HCT116 (cell line): ENCODE data around the gene ST3GAL3. TPM values are rescaled to one million over a fixed set of nuclear protein-coding genes. Genes with fewer than 3 reads are reported as not detected.

Experiments used
- ATAC-seq: fragments of 200-7000 bp; cut with Tn5 transposase; 2 replicates; pipeline ENCODE4 v1.9.1; 2020; ENCODE audit warnings: mild to moderate bottlenecking, moderate library complexity
- BruUV-seq: library from RNA; stranded (reverse); fragments of 400-500 nt; replicated peaks from 2 replicates; lab custom pipeline; 2021; lab: Mats Ljungman, UMichigan
- CTCF ChIA-PET: fragments of 300-600 bp; sonication (Branson Sonifier 250); formaldehyde crosslinking; loops from one replicate; lab custom pipeline; 2021; ENCODE audit warnings: antibody characterized with exemption; lab: Charles Lee
- POLR2A ChIA-PET: fragments of 300-600, 350-600 bp; sonication (Branson Sonifier 250); formaldehyde crosslinking; loops from one replicate; lab custom pipeline; 2021; ENCODE audit warnings: antibody characterized with exemption; lab: Charles Lee
- RAD21 ChIA-PET, 2 experiments: fragments of 300-600 bp; sonication (Branson Sonifier 250); formaldehyde crosslinking; loops; one replicate each; lab custom pipeline; 2023; ENCODE audit warnings: low total read pairs in 2 of 2; ENCODE audit not compliant: uncharacterized antibody in 2 of 2, unreplicated experiment in 2 of 2, low non-redundant PET in 1 of 2; lab: Charles Lee
- DNase-seq: peaks from one replicate; pipeline ENCODE4 v3.0.0-alpha.2; 2010; ENCODE audit warnings: low read depth, low spot score
- H2AFZ ChIP-seq: fragments of 200-600 bp; shearing (Covaris generic), sonication (generic); 2 replicates; pipeline ENCODE4 v1.6.1; 2017; ENCODE audit warnings: low read depth, mixed run types, mixed read lengths, antibody characterized with exemption, low read length; ENCODE audit not compliant: poor library complexity, severe bottlenecking
- H3K27ac ChIP-seq: 2 replicates; pipeline ENCODE4 v1.5.1; 2012; ENCODE audit warnings: low read depth, low read length
- H3K27me3 ChIP-seq: fragments of 200-600 bp; sonication (generic); 2 replicates; pipeline ENCODE4 v1.6.1; 2016; ENCODE audit warnings: mixed run types, low read length, mixed read lengths; ENCODE audit not compliant: insufficient read depth
- H3K36me3 ChIP-seq, 2 experiments: fragments of 200-500 bp in 1 of 2; fragments of 200-600 bp in 1 of 2; sonication (Bioruptor generic) in 1 of 2; sonication (generic) in 1 of 2; 2 replicates each; pipeline versions ENCODE4 v1.5.1 to v1.6.1; 2014 to 2016; ENCODE audit warnings: low read length in 2 of 2, inconsistent platforms in 1 of 2, mixed read lengths in 1 of 2, mixed run types in 1 of 2; ENCODE audit not compliant: insufficient read depth in 2 of 2, control insufficient read depth in 1 of 2
- H3K4me1 ChIP-seq, 2 experiments: fragments of 200-600 bp in 1 of 2; sonication (generic) in 1 of 2; 2 replicates each; pipeline versions ENCODE4 v1.5.1 to v1.6.1; 2012 to 2017; ENCODE audit warnings: low read length in 2 of 2, inconsistent platforms in 1 of 2, mild to moderate bottlenecking in 1 of 2, mixed read lengths in 1 of 2, mixed run types in 1 of 2, moderate library complexity in 1 of 2; ENCODE audit not compliant: insufficient read depth in 2 of 2, control insufficient read depth in 1 of 2
- H3K4me2 ChIP-seq: fragments of 200-600 bp; sonication (generic); 2 replicates; pipeline ENCODE4 v1.6.1; 2017; ENCODE audit warnings: mixed run types, low read length, mixed read lengths
- H3K4me3 ChIP-seq, 2 experiments: fragments of 200-600 bp in 1 of 2; sonication (generic) in 1 of 2; replicated peaks in 1 of 2; 2 replicates each; pipeline ENCODE4 v1.5.1; 2011 to 2016; ENCODE audit warnings: low read length in 2 of 2, control low read depth in 1 of 2, low read depth in 1 of 2, mild to moderate bottlenecking in 1 of 2, mixed read lengths in 1 of 2, mixed run types in 1 of 2
- H3K79me2 ChIP-seq: fragments of 200-600 bp; sonication (generic); 2 replicates; pipeline ENCODE4 v1.6.1; 2017; ENCODE audit warnings: mild to moderate bottlenecking, mixed run types, low read length, moderate library complexity, mixed read lengths; ENCODE audit not compliant: insufficient read depth
- H3K9ac ChIP-seq: fragments of 200-600 bp; sonication (generic); 2 replicates; pipeline ENCODE4 v1.6.1; 2016; ENCODE audit warnings: low read length, mixed read lengths
- H3K9me2 ChIP-seq: fragments of 200-600 bp; sonication (generic), shearing (Covaris generic); 2 replicates; pipeline ENCODE4 v1.6.1; 2017; ENCODE audit warnings: mixed run types, mild to moderate bottlenecking, moderate library complexity; ENCODE audit not compliant: insufficient read depth
- H3K9me3 ChIP-seq, 2 experiments: fragments of 200-500 bp in 1 of 2; fragments of 200-600 bp in 1 of 2; sonication (Bioruptor generic) in 1 of 2; sonication (generic) in 1 of 2; 2 replicates each; pipeline ENCODE4 v1.6.1; 2014 to 2017; ENCODE audit warnings: low read length in 2 of 2, mixed read lengths in 2 of 2, inconsistent platforms in 1 of 2, low read depth in 1 of 2, mild to moderate bottlenecking in 1 of 2, mixed run types in 1 of 2, moderate library complexity in 1 of 2; ENCODE audit not compliant: control insufficient read depth in 1 of 2, insufficient read depth in 1 of 2
- H4K20me1 ChIP-seq: fragments of 200-600 bp; sonication (generic), shearing (Covaris generic); 2 replicates; pipeline ENCODE4 v1.6.1; 2017; ENCODE audit warnings: mixed run types, mild to moderate bottlenecking, moderate library complexity; ENCODE audit not compliant: insufficient read depth
- ATF3 ChIP-seq: IDR thresholded peaks from 2 replicates; pipeline ENCODE4 v1.6.1; 2012
- CEBPB ChIP-seq: IDR thresholded peaks from 2 replicates; pipeline ENCODE4 v1.6.1; 2012; ENCODE audit warnings: low read depth
- CTCF ChIP-seq, 3 experiments: fragments of 200-600 bp in 1 of 3; sonication (generic) in 1 of 3; IDR thresholded peaks in 2 of 3; conservative IDR thresholded peaks in 1 of 3; 2 replicates each; pipeline ENCODE4 v1.5.1; 2012 to 2017; ENCODE audit warnings: low read depth in 2 of 3, low read length in 2 of 3, antibody characterized with exemption in 1 of 3, borderline replicate concordance in 1 of 3, control low read depth in 1 of 3, mild to moderate bottlenecking in 1 of 3, mixed read lengths in 1 of 3, mixed run types in 1 of 3, moderate library complexity in 1 of 3; ENCODE audit not compliant: insufficient read depth in 1 of 3
- EGR1 ChIP-seq: IDR thresholded peaks from 2 replicates; pipeline ENCODE4 v1.6.1; 2012; ENCODE audit warnings: low read depth
- ELF1 ChIP-seq: IDR thresholded peaks from 2 replicates; pipeline ENCODE4 v1.6.1; 2012; ENCODE audit warnings: low read depth, borderline replicate concordance
- EZH2phosphoT487 ChIP-seq: fragments of 200-600 bp; IDR thresholded peaks from 2 replicates; pipeline ENCODE4 v1.6.1; 2018; ENCODE audit warnings: antibody characterized with exemption, borderline replicate concordance
- JUND ChIP-seq: IDR thresholded peaks from 2 replicates; pipeline ENCODE4 v1.6.1; 2012
- MAX ChIP-seq: IDR thresholded peaks from 2 replicates; pipeline ENCODE4 v1.6.1; 2012
- POLR2A ChIP-seq: IDR thresholded peaks from 2 replicates; pipeline ENCODE4 v1.7.0; 2011; ENCODE audit warnings: borderline replicate concordance; ENCODE audit not compliant: insufficient read depth, insufficient read length; ENCODE audit errors: extremely low read depth
- POLR2AphosphoS5 ChIP-seq: IDR thresholded peaks from 2 replicates; pipeline ENCODE4 v1.6.1; 2011; ENCODE audit warnings: mild to moderate bottlenecking, low read depth, low read length, moderate library complexity
- RAD21 ChIP-seq: IDR thresholded peaks from 2 replicates; pipeline ENCODE4 v1.6.1; 2012; ENCODE audit warnings: low read depth, mild to moderate bottlenecking
- REST ChIP-seq: IDR thresholded peaks from 2 replicates; pipeline ENCODE4 v1.6.1; 2012; ENCODE audit warnings: low read depth
- SIN3A ChIP-seq: IDR thresholded peaks from 2 replicates; pipeline ENCODE4 v1.6.1; 2012; ENCODE audit warnings: low read depth
- SP1 ChIP-seq: IDR thresholded peaks from 2 replicates; pipeline ENCODE4 v1.6.1; 2012; ENCODE audit warnings: low read depth
- SRF ChIP-seq: IDR thresholded peaks from 2 replicates; pipeline ENCODE4 v1.6.1; 2012; ENCODE audit warnings: low read depth
- TCF7L2 ChIP-seq: IDR thresholded peaks from 2 replicates; pipeline ENCODE4 v1.7.0; 2011; ENCODE audit warnings: borderline replicate concordance, inconsistent platforms; ENCODE audit not compliant: insufficient read depth, insufficient read length; ENCODE audit errors: extremely low read depth
- ZBTB33 ChIP-seq: IDR thresholded peaks from 2 replicates; pipeline ENCODE4 v1.6.1; 2011; ENCODE audit warnings: mild to moderate bottlenecking, low read length, moderate library complexity; ENCODE audit not compliant: insufficient replicate concordance; ENCODE audit errors: extremely low read depth
- ZFX ChIP-seq: fragments of 450-650 bp; IDR thresholded peaks from 2 replicates; pipeline ENCODE4 v1.6.1; 2017
- ZNF274 ChIP-seq: fragments of 200-500 bp; sonication (Bioruptor generic); IDR thresholded peaks from 2 replicates; pipeline ENCODE4 v1.6.1; 2014; ENCODE audit warnings: mild to moderate bottlenecking, low read depth, low read length, inconsistent platforms
- intact Hi-C: fragments of 100-400 bp; cut with micrococcal nuclease; formaldehyde crosslinking; loops from 2 replicates; pipeline ENCODE4 v1.10.0; 2022
- total RNA-seq: library from RNA; stranded (reverse); gene quantifications from one replicate; pipeline ENCODE4 v1.2.1, GENCODE V29; 2021; ENCODE audit not compliant: unreplicated experiment

Gene ST3GAL3
- total RNA-seq, 1 experiment from 2014 or later: 7.2 TPM

- intact Hi-C loops: no loop called here
- CTCF ChIA-PET: interaction anchor here (1.0 to 12.2 kb wide), 17 partner anchors 10 to 412 kb away, joined by 4 to 479 read pairs (median 7); partner anchors contain the start of genes IPO13 and PTPRF
These were observed 228.5 kb downstream of the ST3GAL3 start for GRCh38 chr1:43935711-43936427.

More at GRCh38 chr1:43935711-43936427, 228.5 kb downstream of the ST3GAL3 start:
- RAD21 ChIA-PET: interaction anchor here (3.0 to 3.6 kb wide), 2 partner anchors 171 kb away, joined by 85 to 109 read pairs; no protein-coding TSS in a partner anchor
- ATAC-seq: no peak
- H3K9me3 ChIP-seq: no peaks in the 10 kb centered on the region
- H4K20me1 ChIP-seq: no peaks in the 10 kb centered on the region
- H3K4me3 ChIP-seq: no peak overlapping the region
- 0 out of 2 replicates have a peak overlapping the region, but pooled peaks have one; percentile 80 for H3K9ac ChIP-seq
- no peaks in the 10 kb centered on the region for H3K9me2 ChIP-seq
- TF ChIP-seq REST: no peak
- TF ChIP-seq ELF1: no peak
- TF ChIP-seq MAX: no peak
- no peak for TF ChIP-seq ZNF274
- no peak for TF ChIP-seq RAD21
- no peak for TF ChIP-seq JUND
- TF ChIP-seq SRF: no peak
- TF ChIP-seq POLR2AphosphoS5: no peak
- no peak for TF ChIP-seq TCF7L2
- TF ChIP-seq CTCF (IDR thresholded peaks at IDR 0.05 in 2 of 3, conservative IDR thresholded peaks at IDR 0.05 in 1 of 3; ENCODE audit: borderline replicate concordance in 1 of 3, insufficient read depth in 1 of 3, low read depth in 2 of 3, low read length in 2 of 3): no peak
- no peak for TF ChIP-seq POLR2A
- TF ChIP-seq ATF3: no peak
- TF ChIP-seq SIN3A: no peak
- TF ChIP-seq CEBPB: no peak
- TF ChIP-seq ZBTB33: no peak
- TF ChIP-seq EGR1: no peak
- no peak for TF ChIP-seq SP1
- no peak for TF ChIP-seq ZFX
- no peak for TF ChIP-seq EZH2phosphoT487
- TF ChIP-seq, all 23 proteins: peak for 0
- POLR2A ChIA-PET: interaction anchor here (0.8 to 2.7 kb wide), 6 partner anchors 10 to 410 kb away, joined by 3 to 45 read pairs (median 4); partner anchors contain the start of gene IPO13
- Histone ChIP-seq H3K27me3 (no peaks in the 10 kb centered on the region), H2AFZ (no peak overlapping the region), H3K36me3 (0 out of 4 replicates have a peak, but pooled peaks cover 0 to 10% of the 10 kb centered on the region in 2 experiments), H3K27ac (no peak overlapping the region), H3K79me2 (peaks cover 9% of the 10 kb centered on the region; the same call in 1 of the 2 replicates), H3K4me1 (peaks cover 19 to 53% of the 10 kb centered on the region in 2 experiments), H3K4me2 (peak overlapping the region; percentile 92)
- no peak for DNase-seq
- no TSS peak for BruUV-seq
